Measurements from ENCODE around the gene NCK2. TPM values are rescaled to one million over a fixed set of nuclear protein-coding genes. Genes with fewer than 3 reads are reported as not detected.

Gene NCK2
- total and polyA plus RNA-seq, 10 of the 15 experiments (the other 5 are each of a cell fraction or from before 2014, with no cell fraction given): 1.2 to 30.9 (median 14.1) TPM

DNA sequence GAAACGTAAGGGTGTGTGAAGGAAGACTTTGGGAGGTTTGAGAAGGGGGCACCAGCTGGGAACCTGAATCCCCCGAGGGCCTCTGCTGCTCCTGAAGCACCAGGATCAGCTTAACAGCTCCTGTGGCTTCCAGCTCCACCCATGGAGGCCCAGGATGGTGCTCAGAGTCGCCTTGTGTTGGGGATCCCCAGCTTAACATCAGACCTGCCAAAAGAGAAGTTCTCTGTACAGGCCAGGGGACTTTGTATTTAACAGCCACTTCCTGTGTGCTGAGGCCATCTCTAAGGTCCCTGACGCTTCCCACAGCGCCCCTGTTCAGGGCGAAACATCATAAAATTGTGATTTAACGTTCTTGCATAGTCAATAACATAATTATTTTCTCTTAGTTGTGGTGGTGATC lies 77.5 kb downstream of the NCK2 start (continued):
- TF ChIP-seq MTA2 (IDR thresholded peaks at IDR 0.05; ENCODE audit: low read depth) (peak; percentile 36; the same call in 1 of the 2 replicates), NBN (IDR thresholded peaks at IDR 0.05) (0 out of 2 replicates have a peak, but pooled peaks have one; percentile 29), POU2F2 (IDR thresholded peaks at IDR 0.05; ENCODE audit: borderline replicate concordance, low read depth, low read length) (0 out of 3 replicates have a peak, but pooled peaks have one; percentile 19), BMI1 (IDR thresholded peaks at IDR 0.05; ENCODE audit: borderline replicate concordance) (no peak)
- TF ChIP-seq, protein P1, sequence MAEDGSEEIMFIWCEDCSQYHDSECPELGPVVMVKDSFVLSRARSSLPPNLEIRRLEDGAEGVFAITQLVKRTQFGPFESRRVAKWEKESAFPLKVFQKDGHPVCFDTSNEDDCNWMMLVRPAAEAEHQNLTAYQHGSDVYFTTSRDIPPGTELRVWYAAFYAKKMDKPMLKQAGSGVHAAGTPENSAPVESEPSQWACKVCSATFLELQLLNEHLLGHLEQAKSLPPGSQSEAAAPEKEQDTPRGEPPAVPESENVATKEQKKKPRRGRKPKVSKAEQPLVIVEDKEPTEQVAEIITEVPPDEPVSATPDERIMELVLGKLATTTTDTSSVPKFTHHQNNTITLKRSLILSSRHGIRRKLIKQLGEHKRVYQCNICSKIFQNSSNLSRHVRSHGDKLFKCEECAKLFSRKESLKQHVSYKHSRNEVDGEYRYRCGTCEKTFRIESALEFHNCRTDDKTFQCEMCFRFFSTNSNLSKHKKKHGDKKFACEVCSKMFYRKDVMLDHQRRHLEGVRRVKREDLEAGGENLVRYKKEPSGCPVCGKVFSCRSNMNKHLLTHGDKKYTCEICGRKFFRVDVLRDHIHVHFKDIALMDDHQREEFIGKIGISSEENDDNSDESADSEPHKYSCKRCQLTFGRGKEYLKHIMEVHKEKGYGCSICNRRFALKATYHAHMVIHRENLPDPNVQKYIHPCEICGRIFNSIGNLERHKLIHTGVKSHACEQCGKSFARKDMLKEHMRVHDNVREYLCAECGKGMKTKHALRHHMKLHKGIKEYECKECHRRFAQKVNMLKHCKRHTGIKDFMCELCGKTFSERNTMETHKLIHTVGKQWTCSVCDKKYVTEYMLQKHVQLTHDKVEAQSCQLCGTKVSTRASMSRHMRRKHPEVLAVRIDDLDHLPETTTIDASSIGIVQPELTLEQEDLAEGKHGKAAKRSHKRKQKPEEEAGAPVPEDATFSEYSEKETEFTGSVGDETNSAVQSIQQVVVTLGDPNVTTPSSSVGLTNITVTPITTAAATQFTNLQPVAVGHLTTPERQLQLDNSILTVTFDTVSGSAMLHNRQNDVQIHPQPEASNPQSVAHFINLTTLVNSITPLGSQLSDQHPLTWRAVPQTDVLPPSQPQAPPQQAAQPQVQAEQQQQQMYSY (CRISPR knock-in tag; IDR thresholded peaks at IDR 0.05): no peak
- TF ChIP-seq, protein P2, sequence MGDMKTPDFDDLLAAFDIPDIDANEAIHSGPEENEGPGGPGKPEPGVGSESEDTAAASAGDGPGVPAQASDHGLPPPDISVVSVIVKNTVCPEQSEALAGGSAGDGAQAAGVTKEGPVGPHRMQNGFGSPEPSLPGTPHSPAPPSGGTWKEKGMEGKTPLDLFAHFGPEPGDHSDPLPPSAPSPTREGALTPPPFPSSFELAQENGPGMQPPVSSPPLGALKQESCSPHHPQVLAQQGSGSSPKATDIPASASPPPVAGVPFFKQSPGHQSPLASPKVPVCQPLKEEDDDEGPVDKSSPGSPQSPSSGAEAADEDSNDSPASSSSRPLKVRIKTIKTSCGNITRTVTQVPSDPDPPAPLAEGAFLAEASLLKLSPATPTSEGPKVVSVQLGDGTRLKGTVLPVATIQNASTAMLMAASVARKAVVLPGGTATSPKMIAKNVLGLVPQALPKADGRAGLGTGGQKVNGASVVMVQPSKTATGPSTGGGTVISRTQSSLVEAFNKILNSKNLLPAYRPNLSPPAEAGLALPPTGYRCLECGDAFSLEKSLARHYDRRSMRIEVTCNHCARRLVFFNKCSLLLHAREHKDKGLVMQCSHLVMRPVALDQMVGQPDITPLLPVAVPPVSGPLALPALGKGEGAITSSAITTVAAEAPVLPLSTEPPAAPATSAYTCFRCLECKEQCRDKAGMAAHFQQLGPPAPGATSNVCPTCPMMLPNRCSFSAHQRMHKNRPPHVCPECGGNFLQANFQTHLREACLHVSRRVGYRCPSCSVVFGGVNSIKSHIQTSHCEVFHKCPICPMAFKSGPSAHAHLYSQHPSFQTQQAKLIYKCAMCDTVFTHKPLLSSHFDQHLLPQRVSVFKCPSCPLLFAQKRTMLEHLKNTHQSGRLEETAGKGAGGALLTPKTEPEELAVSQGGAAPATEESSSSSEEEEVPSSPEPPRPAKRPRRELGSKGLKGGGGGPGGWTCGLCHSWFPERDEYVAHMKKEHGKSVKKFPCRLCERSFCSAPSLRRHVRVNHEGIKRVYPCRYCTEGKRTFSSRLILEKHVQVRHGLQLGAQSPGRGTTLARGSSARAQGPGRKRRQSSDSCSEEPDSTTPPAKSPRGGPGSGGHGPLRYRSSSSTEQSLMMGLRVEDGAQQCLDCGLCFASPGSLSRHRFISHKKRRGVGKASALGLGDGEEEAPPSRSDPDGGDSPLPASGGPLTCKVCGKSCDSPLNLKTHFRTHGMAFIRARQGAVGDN (IDR thresholded peaks at IDR 0.05): peak; percentile 71
- TF ChIP-seq, protein P3, sequence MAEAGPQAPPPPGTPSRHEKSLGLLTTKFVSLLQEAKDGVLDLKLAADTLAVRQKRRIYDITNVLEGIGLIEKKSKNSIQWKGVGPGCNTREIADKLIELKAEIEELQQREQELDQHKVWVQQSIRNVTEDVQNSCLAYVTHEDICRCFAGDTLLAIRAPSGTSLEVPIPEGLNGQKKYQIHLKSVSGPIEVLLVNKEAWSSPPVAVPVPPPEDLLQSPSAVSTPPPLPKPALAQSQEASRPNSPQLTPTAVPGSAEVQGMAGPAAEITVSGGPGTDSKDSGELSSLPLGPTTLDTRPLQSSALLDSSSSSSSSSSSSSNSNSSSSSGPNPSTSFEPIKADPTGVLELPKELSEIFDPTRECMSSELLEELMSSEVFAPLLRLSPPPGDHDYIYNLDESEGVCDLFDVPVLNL (IDR thresholded peaks at IDR 0.05; ENCODE audit: low read depth, low read length): no peak

Measured in GM12878 (cell line).